ENCODE measurements around the gene MTURN. TPM values are rescaled to one million over a fixed set of nuclear protein-coding genes. Genes with fewer than 3 reads are reported as not detected.

Gene MTURN
- total and polyA plus RNA-seq, 2 donors (not counting 3 experiments of a cell fraction or from before 2014, with no cell fraction given), result 4.9 to 6.6 TPM

- H3K27me3 ChIP-seq (ENCODE audit: control insufficient read depth in 2 of 2, insufficient read depth in 2 of 2, low read length in 2 of 2), result no peaks in the 10 kb centered on the region
- H3K27ac ChIP-seq (ENCODE audit: insufficient read depth, low read depth, low read length), result no peak overlapping the region
- dilution Hi-C loops (cut with MboI; ENCODE audit: extremely low pct_ligation_motif_present, low sequenced_read_pairs) (no loop called here), intact Hi-C loops (cut with micrococcal nuclease) (no loop called here)
- H3K36me3 ChIP-seq (ENCODE audit: control insufficient read depth in 2 of 2, extremely low read depth in 1 of 2, insufficient read depth in 2 of 2, low read length in 2 of 2), result no peaks in the 10 kb centered on the region
- no peaks in the 10 kb centered on the region for H3K9me3 ChIP-seq (replicated peaks; ENCODE audit: control insufficient read depth, insufficient read depth, low read length)
- TF ChIP-seq, protein P1, sequence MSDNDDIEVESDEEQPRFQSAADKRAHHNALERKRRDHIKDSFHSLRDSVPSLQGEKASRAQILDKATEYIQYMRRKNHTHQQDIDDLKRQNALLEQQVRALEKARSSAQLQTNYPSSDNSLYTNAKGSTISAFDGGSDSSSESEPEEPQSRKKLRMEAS (IDR thresholded peaks at IDR 0.05; ENCODE audit: insufficient read depth, insufficient read length), result no peak
- no TSS peak for BruUV-seq (replicated peaks)
- CTCF ChIA-PET, result interaction anchor here (1.2 to 1.5 kb wide), 2 partner anchors 29 to 72 kb away, joined by 3 to 4 read pairs; no protein-coding TSS in a partner anchor
- H3K9me1 ChIP-seq (replicated peaks; ENCODE audit: control insufficient read depth, extremely low read depth, insufficient read depth, low read length), result no peaks in the 10 kb centered on the region
- no peaks in the 10 kb centered on the region for H3K4me1 ChIP-seq (ENCODE audit: control insufficient read depth, extremely low read depth, insufficient read depth, low read length)
- H3K79me2 ChIP-seq (ENCODE audit: control insufficient read depth, insufficient read depth, low read length), result no peaks in the 10 kb centered on the region
- no peaks in the 10 kb centered on the region for H4K20me1 ChIP-seq (replicated peaks; ENCODE audit: control insufficient read depth, extremely low read depth, insufficient read depth, low read length)
- FAIRE-seq (no peak), DNase-seq (ENCODE audit: low read depth, low spot score) (no peak)
- POLR2A ChIA-PET, result interaction anchor here (0.5 kb wide), 1 partner anchor 10 kb away, joined by 3 read pairs; no protein-coding TSS in a partner anchor
- H3K4me3 ChIP-seq (replicated peaks in 1 of 3; ENCODE audit: insufficient read depth in 1 of 3, low read depth in 1 of 3, low read length in 3 of 3), result no peak overlapping the region
- H2AFZ ChIP-seq (ENCODE audit: low read depth, low read length), result no peak overlapping the region
- no peak overlapping the region for H3K9ac ChIP-seq (replicated peaks; ENCODE audit: extremely low read depth, insufficient read depth, low read length)
- H3K4me2 ChIP-seq (ENCODE audit: insufficient read depth, low read length), result no peak overlapping the region
These were observed 58.7 kb downstream of the MTURN start for GRCh38 chr7:30193336-30193943.

DNA sequence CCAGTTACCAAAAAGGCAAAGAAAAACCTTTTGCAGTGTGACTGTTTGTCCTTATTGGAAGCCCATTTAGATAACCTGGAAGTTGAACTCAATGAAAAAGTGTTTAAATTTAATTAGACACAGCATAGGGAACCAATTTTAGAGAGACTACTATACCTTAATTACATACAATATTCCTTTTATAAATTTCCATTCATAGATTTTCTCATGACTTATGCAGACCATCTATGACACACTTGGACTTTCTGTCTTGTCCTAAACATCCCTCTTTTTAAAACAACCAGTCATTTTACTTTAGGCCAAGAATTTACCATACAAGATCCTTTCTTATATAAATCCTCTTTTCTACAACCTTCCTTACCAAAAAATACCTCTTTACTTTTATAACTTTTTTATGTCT, 61.6 kb downstream of the MTURN start:
- H3K79me2 ChIP-seq (ENCODE audit: control insufficient read depth, insufficient read depth, low read length), result no peaks in the 10 kb centered on the region
- FAIRE-seq, result no peak

More for the DNA sequence above, 61.6 kb downstream of the MTURN start:
- POLR2A ChIA-PET, result no interaction called here
- BruUV-seq (replicated peaks), result no TSS peak
- CTCF ChIA-PET, result no interaction called here
- intact Hi-C loops (cut with micrococcal nuclease) (no loop called here), dilution Hi-C loops (cut with MboI; ENCODE audit: extremely low pct_ligation_motif_present, low sequenced_read_pairs) (no loop called here)
- Histone ChIP-seq H3K9ac (replicated peaks; ENCODE audit: extremely low read depth, insufficient read depth, low read length) (no peak overlapping the region), H3K4me1 (ENCODE audit: control insufficient read depth, extremely low read depth, insufficient read depth, low read length) (no peaks in the 10 kb centered on the region), H3K4me3 (replicated peaks in 1 of 3; ENCODE audit: insufficient read depth in 1 of 3, low read depth in 1 of 3, low read length in 3 of 3) (no peak overlapping the region), H4K20me1 (replicated peaks; ENCODE audit: control insufficient read depth, extremely low read depth, insufficient read depth, low read length) (no peaks in the 10 kb centered on the region), H3K9me3 (replicated peaks; ENCODE audit: control insufficient read depth, insufficient read depth, low read length) (no peaks in the 10 kb centered on the region), H3K36me3 (ENCODE audit: control insufficient read depth in 2 of 2, extremely low read depth in 1 of 2, insufficient read depth in 2 of 2, low read length in 2 of 2) (no peaks in the 10 kb centered on the region), H3K27ac (ENCODE audit: insufficient read depth, low read depth, low read length) (no peak overlapping the region), H3K27me3 (ENCODE audit: control insufficient read depth in 2 of 2, insufficient read depth in 2 of 2, low read length in 2 of 2) (peaks cover 5 to 7% of the 10 kb centered on the region in 2 experiments), H3K4me2 (ENCODE audit: insufficient read depth, low read length) (no peak overlapping the region), H3K9me1 (replicated peaks; ENCODE audit: control insufficient read depth, extremely low read depth, insufficient read depth, low read length) (no peaks in the 10 kb centered on the region), H2AFZ (ENCODE audit: low read depth, low read length) (no peak overlapping the region)
- no peak for TF ChIP-seq POLR2AphosphoS5 (IDR thresholded peaks at IDR 0.05; ENCODE audit: insufficient read depth, low read depth, low read length)
- TF ChIP-seq, protein P1 (IDR thresholded peaks at IDR 0.05; ENCODE audit: insufficient read depth, insufficient read length), result no peak
- TF ChIP-seq FOS (IDR thresholded peaks at IDR 0.05; ENCODE audit: borderline replicate concordance, insufficient read depth, low read length), result no peak
- no peak for TF ChIP-seq GATA2 (IDR thresholded peaks at IDR 0.05; ENCODE audit: insufficient read depth, insufficient read length, low read depth, low read length)
- TF ChIP-seq CTCF (IDR thresholded peaks at IDR 0.05; ENCODE audit: extremely low read depth in 1 of 2, insufficient read depth in 1 of 2, low read depth in 1 of 2, low read length in 2 of 2), result no peak
- TF ChIP-seq MYC (IDR thresholded peaks at IDR 0.05; ENCODE audit: low read depth, low read length), result no peak
- no peak for TF ChIP-seq POLR2A (IDR thresholded peaks at IDR 0.05; ENCODE audit: low read depth, low read length)
- no peak for TF ChIP-seq JUN (IDR thresholded peaks at IDR 0.05; ENCODE audit: borderline replicate concordance, insufficient read depth, insufficient read length, low read depth)
- no peak for TF ChIP-seq EZH2 (IDR thresholded peaks at IDR 0.05; ENCODE audit: borderline replicate concordance, low read depth, low read length, severe bottlenecking)
- DNase-seq (ENCODE audit: low read depth, low spot score), result no peak

All from endothelial cell of umbilical vein (primary cell).